Activated gamma-delta T cell (primary cell): ENCODE results near the gene TFF1.

Experiments
- DNase-seq: peaks from one replicate; lab custom pipeline; 2025; lab: John Stamatoyannopoulos, UW

Gene TFF1

DNA sequence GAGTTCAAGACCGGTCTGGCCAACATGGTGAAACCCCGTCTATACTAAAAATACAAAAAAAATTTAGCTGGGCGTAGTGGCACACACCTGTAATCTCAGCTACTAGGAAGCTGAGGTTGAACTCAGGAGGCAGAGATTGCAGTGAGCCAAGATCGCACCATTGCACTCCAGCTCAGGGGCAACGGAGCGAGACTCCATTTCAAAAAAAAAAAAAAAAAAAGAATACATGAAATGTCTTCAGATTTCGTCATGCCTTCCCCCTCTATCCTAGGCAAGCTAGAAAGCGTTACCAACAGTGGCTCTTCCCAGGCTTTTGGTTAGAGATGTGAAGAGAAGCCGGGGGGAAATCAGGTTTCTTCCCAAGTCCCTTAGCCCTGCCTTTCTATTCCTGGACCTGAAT is 3.6 kb downstream of the TFF1 start:
- DNase-seq, result no peak

GRCh38 chr21:42362198-42362597 is 4.1 kb downstream of the TFF1 start:
- no peak for DNase-seq

GRCh38 chr21:42361286-42361685 is 5.0 kb downstream of the TFF1 start:
- no peak for DNase-seq

DNA sequence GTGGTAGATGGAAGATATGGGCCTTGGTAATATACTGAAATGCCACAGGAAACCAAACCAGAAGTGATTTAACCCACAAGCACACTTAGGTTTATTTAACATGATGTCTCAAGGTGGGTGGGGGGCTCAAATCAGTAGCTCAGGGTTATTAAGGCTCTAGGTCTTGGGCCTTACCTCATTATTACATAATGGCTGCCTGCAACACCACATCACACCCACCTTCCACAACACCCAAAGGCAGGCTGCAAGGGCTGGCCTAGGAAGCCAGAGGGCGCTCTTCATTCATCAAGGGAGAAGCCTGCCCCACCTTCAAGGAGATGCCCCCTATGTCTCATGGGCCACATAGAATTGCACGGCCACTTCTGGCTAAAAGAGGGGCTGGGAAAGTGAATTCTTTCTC is 6.0 kb downstream of the TFF1 start:
- DNase-seq, result no peak

DNA sequence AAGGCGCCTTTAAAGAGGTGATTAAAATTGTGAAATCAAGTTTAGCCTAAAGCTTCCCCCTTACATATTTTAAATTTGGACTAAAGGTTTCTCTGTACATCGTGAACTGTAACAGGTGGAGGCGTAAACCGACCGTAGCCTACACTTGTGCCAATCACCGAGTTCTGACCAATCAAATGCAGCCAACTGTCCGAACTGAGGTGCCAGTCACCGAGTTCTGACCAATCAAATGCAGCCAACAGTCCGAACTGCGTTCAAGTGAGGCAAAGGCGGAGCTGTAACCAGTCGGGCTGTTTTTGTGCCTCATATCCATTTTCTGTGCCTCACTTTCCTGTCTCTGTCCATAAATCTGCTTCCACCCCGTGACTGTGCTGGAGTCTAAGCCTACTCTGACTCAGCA is 7.4 kb downstream of the TFF1 start:
- DNase-seq, result no peak

GRCh38 chr21:42358261-42358660 is 8.1 kb downstream of the TFF1 start:
- DNase-seq, result no peak

GRCh38 chr21:42357307-42357706 is 9.0 kb downstream of the TFF1 start:
- no peak for DNase-seq

GRCh38 chr21:42356650-42357049 is 9.7 kb downstream of the TFF1 start:
- no peak for DNase-seq

DNA sequence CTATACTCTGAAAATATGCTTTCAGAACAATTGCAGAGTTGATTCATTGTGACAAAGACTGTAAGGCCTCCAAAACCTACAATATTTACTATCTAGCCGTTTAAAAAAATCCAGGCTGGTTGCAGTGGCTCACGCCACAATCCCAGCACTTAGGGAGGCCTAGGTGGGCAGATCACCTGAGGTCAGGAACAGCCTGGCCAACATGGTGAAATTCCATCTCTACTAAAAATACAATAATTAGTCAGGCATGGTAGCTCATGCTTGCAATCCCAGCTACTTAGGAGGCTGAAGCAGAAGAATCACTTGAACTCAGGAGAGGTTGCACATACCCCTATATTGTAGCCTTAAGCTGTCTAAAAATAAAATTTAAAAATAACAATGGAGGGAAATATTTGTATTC is 10.3 kb downstream of the TFF1 start:
- no peak for DNase-seq

DNA sequence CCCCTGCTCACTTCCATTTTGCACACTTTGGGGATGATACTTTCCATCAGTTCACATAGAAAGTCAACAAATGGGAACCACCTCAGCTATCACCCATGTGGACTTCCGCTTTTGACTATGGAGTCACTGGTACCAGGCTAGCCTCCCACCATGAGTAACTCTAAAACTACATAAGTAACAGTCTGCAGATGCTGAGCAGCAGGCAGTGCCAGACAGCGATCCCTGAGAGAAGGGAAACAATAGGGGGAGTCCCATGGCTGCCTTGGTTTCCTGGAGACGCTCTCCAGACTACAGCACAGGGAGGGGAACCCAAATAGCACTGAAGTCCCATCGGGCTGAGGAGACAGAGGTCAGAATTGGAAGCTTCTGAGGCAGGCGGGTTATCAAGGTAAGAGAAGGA is 12.7 kb downstream of the TFF1 start:
- DNase-seq, result no peak

DNA sequence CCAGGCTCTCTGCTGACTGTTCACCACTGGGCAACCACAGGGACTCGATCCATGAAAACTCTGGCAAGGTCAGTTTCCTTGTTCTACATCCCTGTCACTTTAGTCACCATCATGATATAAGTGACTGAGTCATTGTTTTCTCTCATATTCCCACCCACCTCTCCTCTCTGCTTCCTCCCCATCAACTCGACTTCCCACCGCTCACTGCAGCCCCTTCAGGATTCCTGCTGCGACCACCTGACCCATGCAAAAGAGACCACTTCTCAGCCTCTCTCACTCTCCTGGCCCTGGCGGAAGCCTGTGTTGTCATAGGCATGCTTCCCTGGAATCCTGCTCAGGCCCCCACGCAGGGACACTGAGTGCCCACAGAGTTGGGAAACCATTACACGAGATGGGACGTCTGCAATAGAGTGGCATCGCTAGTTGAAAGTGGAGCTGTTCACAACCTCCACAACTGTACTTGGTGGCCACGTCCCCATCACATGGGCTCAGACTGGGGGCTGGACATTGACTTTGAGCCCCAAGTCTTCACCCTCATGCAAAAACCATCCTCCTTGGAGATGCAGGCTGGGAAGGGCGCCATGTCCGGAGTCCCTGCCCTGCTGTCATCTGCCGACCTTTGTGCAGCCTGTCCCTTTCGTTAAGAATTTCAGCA is 13.8 kb downstream of the TFF1 start:
- DNase-seq, result no peak

DNA sequence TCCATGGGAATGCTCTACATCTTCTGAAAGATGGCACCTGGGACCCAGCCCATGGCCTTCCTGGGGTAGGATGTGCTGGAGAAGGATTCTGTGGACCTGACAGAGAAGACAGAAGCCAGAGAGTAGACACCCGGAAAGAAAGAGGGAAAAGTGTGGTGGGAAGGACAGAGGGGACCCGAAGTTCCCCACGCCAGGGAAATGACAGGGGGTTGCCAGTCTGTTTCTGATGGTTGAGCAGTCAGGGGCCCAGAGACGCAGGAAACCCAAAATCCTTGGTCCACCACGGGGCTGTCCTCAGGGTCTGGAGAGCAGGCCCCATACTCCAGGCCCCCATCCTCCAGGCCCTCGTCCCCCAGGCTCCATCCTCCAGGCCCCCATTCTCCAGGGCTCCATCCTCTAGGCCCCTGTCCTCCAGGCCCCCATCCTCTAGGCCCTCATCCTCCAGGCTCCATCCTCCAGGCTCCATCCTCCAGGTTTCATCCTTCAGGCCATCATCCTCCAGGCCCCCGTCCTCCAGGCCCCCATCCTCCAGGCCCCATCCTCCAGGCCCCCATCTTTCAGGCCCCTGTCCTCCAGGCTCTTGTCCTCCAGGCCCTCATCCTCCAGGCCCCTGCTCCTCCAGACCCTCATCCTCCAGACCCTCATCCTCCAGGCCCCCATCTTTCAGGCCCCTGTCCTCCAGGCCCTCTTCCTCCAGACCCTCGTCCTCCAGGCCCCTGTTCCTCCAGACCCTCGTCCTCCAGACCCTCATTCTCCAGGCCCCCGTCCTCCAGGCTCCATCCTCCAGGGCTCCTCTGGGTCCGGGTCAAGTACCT is 14.5 kb downstream of the TFF1 start:
- DNase-seq, result no peak

- no peak for DNase-seq
Observed at GRCh38 chr21:42350927-42351426, 15.4 kb downstream of the TFF1 start, which contains the start of gene TFF2. Gene TFF2 (minus strand): TSS chr21:42350994. CDS start chr21:42350957, 37 bp downstream.

GRCh38 chr21:42350318-42350910 is 15.9 kb downstream of the TFF1 start:
- DNase-seq, result no peak

DNA sequence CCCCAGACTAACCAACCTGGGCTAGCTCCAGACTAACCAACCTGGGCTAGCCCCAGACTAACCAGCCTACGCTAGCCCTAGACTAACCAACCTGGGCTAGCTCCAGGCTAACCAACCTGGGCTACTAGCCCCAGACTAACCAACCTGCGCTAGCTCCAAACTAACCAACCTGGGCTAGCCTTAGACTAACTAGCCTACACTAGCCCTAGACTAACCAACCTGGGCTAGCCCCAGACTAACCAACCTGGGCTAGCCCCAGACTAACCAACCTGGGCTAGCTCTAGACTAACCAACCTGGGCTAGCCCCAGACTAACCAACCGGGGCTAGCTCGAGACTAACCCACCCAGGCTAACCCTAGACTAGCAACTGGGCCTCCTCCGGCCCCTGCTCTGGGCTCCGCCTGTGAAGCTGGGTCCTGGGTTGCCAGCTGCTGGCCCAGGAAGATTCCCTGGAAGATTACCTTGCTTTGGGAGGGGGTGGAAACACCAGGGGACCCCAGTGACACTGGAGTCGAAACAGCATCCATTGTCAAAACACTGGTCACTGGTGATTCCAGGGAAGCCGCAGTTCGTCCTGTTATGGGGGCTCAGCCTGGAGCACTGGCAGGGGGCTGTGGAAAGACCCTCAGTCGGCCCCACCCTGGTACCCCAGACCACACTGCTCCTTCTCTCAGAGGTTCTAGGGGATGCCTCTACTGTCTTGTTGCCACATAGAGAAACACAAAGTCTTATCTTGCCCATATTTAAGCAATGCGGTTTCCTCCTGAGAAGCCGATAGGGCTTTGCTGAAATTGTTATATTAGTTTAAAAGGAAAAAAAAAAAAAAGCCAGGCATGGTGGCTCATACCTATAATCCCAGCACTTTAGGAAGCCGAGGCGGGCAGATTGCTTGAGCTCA is 16.7 kb downstream of the TFF1 start:
- no peak for DNase-seq

DNA sequence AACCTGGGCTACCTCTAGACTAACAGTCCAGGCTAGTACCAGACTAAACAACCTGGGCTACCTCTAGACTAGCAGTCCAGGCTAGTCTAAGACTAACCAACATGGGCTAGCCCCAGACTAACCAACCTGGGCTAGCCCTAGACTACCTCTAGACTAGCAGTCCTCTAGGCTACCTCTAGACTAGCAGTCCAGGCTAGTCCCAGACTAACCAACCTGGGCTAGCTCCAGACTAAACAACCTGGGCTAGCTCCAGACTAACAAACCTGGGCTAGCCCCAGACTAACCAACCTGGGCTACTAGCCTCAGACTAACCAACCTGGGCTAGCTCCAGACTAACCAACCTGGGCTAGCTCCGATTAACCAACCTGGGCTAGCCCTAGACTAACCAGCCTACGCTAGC is 17.6 kb downstream of the TFF1 start:
- DNase-seq, result no peak

- no peak for DNase-seq
Observed at GRCh38 chr21:42347601-42348327, 18.6 kb downstream of the TFF1 start.

- no peak for DNase-seq
Observed at GRCh38 chr21:42346866-42347600, 19.3 kb downstream of the TFF1 start.

DNA sequence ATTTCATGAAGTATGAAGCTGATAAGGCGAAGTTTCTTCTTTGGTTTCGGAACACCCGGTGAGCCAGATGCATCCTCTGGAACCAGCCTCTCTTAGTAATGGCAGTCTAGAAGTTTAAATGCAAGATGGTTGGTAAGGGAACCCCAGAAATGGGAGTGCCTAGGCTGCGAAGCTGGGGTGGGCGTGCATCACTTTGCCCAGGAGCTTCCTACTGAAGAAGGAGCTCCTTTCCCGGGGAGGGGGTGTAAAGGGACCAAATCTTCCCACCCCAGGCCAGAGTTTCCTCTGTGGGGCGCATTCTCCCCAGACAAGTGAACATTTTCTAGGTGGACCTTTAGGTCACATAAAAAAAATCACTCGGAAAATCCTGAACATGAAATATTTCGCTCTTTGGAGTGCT is 19.9 kb downstream of the TFF1 start:
- DNase-seq, result no peak

DNA sequence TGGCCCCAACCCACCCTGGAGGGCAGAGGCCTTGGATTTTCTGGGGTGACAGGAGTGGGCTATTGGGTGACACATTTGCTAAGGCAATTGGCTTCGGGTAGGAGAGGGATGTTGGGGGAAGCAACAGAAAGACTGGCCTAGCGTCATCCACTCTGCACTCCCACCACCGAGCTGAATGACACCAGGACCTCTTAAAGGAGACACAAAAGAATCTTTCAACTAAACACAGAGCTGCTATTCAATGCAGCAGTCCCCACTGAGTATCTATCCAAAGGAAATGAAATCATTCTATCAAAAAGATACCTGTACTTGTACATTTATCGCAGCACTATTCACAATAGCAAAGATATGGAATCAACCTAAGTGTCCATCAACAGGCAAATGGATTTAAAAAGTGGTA is 21.7 kb downstream of the TFF1 start:
- DNase-seq, result no peak
